Right lobe of liver (tissue), 4 donors: ENCODE results near the gene SEMA3C.

Experiments
- CTCF ChIP-seq, 4 donors: fragments of 200-600 bp in 3 of 4; fragments of 450-650 bp in 1 of 4; IDR thresholded peaks; one replicate each; pipeline versions ENCODE4 v1.5.1 to v1.8.0; 2016 to 2022; ENCODE audit warnings: antibody characterized with exemption in 4 of 4, mild to moderate bottlenecking in 2 of 4
- POLR2A ChIP-seq: fragments of 450-650 bp; IDR thresholded peaks from one replicate; pipeline ENCODE4 v1.6.1; 2017; ENCODE audit warnings: antibody characterized with exemption, mild to moderate bottlenecking
- donor health status: DM: no; HTN: no; CAD: no.
- donor health status: DM: no; HTN: no; CAD: no.
- donor health status: DM: no; HTN: yes; CAD: no.

- TF ChIP-seq CTCF (IDR thresholded peaks at IDR 0.05) (no peak), POLR2A (no peak)
Measured at GRCh38 chr7:80884511-80885195, 34.2 kb downstream of the SEMA3C start.
